IMR-90 (cell line): ENCODE results near the gene CDC42BPG. TPM values are rescaled to one million over a fixed set of nuclear protein-coding genes. Genes with fewer than 3 reads are reported as not detected.
A peak's percentile ranks its signal among the peaks of the same experiment; 100 is the strongest.

Experiments
- ATAC-seq: fragments of 200-7000 bp; cut with Tn5 transposase; 2 replicates; pipeline ENCODE4 v1.9.1; 2020; ENCODE audit warnings: low read depth, mild to moderate bottlenecking, moderate library complexity
- BruUV-seq: library from RNA; stranded (reverse); fragments of 400-500 nt; replicated peaks from 2 replicates; lab custom pipeline; 2021; lab: Mats Ljungman, UMichigan
- CTCF ChIA-PET: fragments of 300-600 bp; formaldehyde crosslinking; extraction: SDS; loops from one replicate; lab custom pipeline; 2021; ENCODE audit warnings: antibody characterized with exemption; lab: Yijun Ruan, JAX
- POLR2A ChIA-PET: fragments of 300-600 bp; sonication (Branson Sonifier 250); formaldehyde crosslinking; loops from one replicate; lab custom pipeline; 2022; ENCODE audit warnings: antibody characterized with exemption; ENCODE audit not compliant: unreplicated experiment; lab: Charles Lee
- DNase-seq: peaks from one replicate; pipeline ENCODE4 v3.0.0; 2013
- H2AFZ ChIP-seq: replicated peaks from 2 replicates; pipeline ENCODE3; 2013; ENCODE audit warnings: low read length, mild to moderate bottlenecking; ENCODE audit not compliant: poor library complexity
- H2AK5ac ChIP-seq: 2 replicates; pipeline ENCODE4 v1.6.1; 2013; ENCODE audit warnings: low read depth, low read length, inconsistent platforms
- H2AK9ac ChIP-seq: replicated peaks from 2 replicates; pipeline ENCODE3; 2013; ENCODE audit warnings: mild to moderate bottlenecking, low read depth, low read length, moderate library complexity; ENCODE audit not compliant: poor library complexity
- H2BK120ac ChIP-seq: 2 replicates; pipeline ENCODE4 v1.6.1; 2013; ENCODE audit warnings: low read depth, low read length, inconsistent platforms
- H2BK15ac ChIP-seq: 3 replicates; pipeline ENCODE4 v1.6.1; 2013; ENCODE audit warnings: low read depth, low read length, inconsistent platforms
- H2BK20ac ChIP-seq: 2 replicates; pipeline ENCODE4 v1.6.1; 2013; ENCODE audit warnings: low read depth, mild to moderate bottlenecking, inconsistent platforms, low read length, moderate library complexity
- H2BK5ac ChIP-seq: 2 replicates; pipeline ENCODE4 v1.6.1; 2013; ENCODE audit warnings: mild to moderate bottlenecking, low read depth, low read length, inconsistent platforms; ENCODE audit not compliant: poor library complexity, severe bottlenecking
- H3K14ac ChIP-seq: replicated peaks from 2 replicates; pipeline ENCODE4 v1.6.1; 2013; ENCODE audit warnings: low read depth, low read length, inconsistent platforms
- H3K18ac ChIP-seq: 2 replicates; pipeline ENCODE4 v1.6.1; 2013; ENCODE audit warnings: low read depth, low read length, control low read depth
- H3K23ac ChIP-seq: 2 replicates; pipeline ENCODE4 v1.6.1; 2013; ENCODE audit warnings: low read depth, low read length, inconsistent platforms
- H3K27ac ChIP-seq: 2 replicates; pipeline ENCODE4 v1.5.1; 2013; ENCODE audit warnings: mild to moderate bottlenecking, control low read depth, low read length; ENCODE audit not compliant: insufficient read depth
- H3K27me3 ChIP-seq: 2 replicates; pipeline ENCODE4 v1.6.1; 2013; ENCODE audit warnings: low read length; ENCODE audit not compliant: control insufficient read depth, insufficient read depth
- H3K36me3 ChIP-seq: 2 replicates; pipeline ENCODE4 v1.6.1; 2013; ENCODE audit warnings: low read length, mixed read lengths; ENCODE audit not compliant: control insufficient read depth, insufficient read depth
- H3K4ac ChIP-seq: 2 replicates; pipeline ENCODE4 v1.6.1; 2013; ENCODE audit warnings: low read depth, low read length, inconsistent platforms
- H3K4me1 ChIP-seq: 2 replicates; pipeline ENCODE4 v1.6.1; 2013; ENCODE audit warnings: low read length, mixed read lengths; ENCODE audit not compliant: control insufficient read depth, insufficient read depth
- H3K4me2 ChIP-seq: 2 replicates; pipeline ENCODE4 v1.6.1; 2013; ENCODE audit warnings: low read depth, mild to moderate bottlenecking, control low read depth, low read length, moderate library complexity
- H3K4me3 ChIP-seq: 2 replicates; pipeline ENCODE4 v1.5.1; 2013; ENCODE audit warnings: low read depth, mild to moderate bottlenecking, control low read depth, low read length, moderate library complexity; ENCODE audit not compliant: insufficient read depth
- H3K56ac ChIP-seq: 2 replicates; pipeline ENCODE4 v1.6.1; 2013; ENCODE audit warnings: low read length, inconsistent platforms; ENCODE audit not compliant: insufficient read depth; ENCODE audit errors: extremely low read depth
- H3K79me1 ChIP-seq, 2 experiments: 2 replicates each; pipeline ENCODE4 v1.6.1; 2013; ENCODE audit warnings: low read length in 2 of 2, inconsistent platforms in 1 of 2, low read depth in 1 of 2
- H3K9ac ChIP-seq: 2 replicates; pipeline ENCODE4 v1.6.1; 2013; ENCODE audit warnings: low read depth, low read length, control low read depth
- H3K9me1 ChIP-seq: 2 replicates; pipeline ENCODE4 v1.6.1; 2013; ENCODE audit warnings: low read length, inconsistent platforms; ENCODE audit not compliant: insufficient read depth
- H3K9me3 ChIP-seq: 2 replicates; pipeline ENCODE4 v1.6.1; 2013; ENCODE audit warnings: low read length; ENCODE audit not compliant: control insufficient read depth, insufficient read depth
- H4K20me1 ChIP-seq: 2 replicates; pipeline ENCODE4 v1.6.1; 2013; ENCODE audit warnings: low read length, inconsistent platforms; ENCODE audit not compliant: insufficient read depth
- H4K5ac ChIP-seq: 2 replicates; pipeline ENCODE4 v1.6.1; 2013; ENCODE audit warnings: mild to moderate bottlenecking, low read depth, low read length, control low read depth
- H4K8ac ChIP-seq, 2 experiments: 2 replicates each; pipeline ENCODE4 v1.6.1; 2013; ENCODE audit warnings: low read depth in 2 of 2, low read length in 2 of 2, control low read depth in 1 of 2, inconsistent platforms in 1 of 2
- H4K91ac ChIP-seq: 2 replicates; pipeline ENCODE4 v1.6.1; 2013; ENCODE audit warnings: low read depth, low read length, inconsistent platforms; ENCODE audit not compliant: insufficient read depth
- BHLHE40 ChIP-seq: fragments of 150-350 bp; IDR thresholded peaks from 2 replicates; pipeline ENCODE4 v1.6.1; 2016; ENCODE audit warnings: mild to moderate bottlenecking, low read depth, low read length
- CEBPB ChIP-seq: IDR thresholded peaks from 2 replicates; pipeline ENCODE4 v1.6.1; 2012; ENCODE audit warnings: low read depth, low read length, improper control_type of control experiment
- CTCF ChIP-seq: conservative IDR thresholded peaks from 2 replicates; pipeline ENCODE4 v1.5.1; 2012; ENCODE audit warnings: mild to moderate bottlenecking, low read depth, low read length, improper control_type of control experiment
- ELK1 ChIP-seq: fragments of 150-350 bp; IDR thresholded peaks from 2 replicates; pipeline ENCODE4 v1.6.1; 2016; ENCODE audit warnings: low read depth, mild to moderate bottlenecking, low read length, moderate library complexity, borderline replicate concordance
- FOS ChIP-seq: fragments of 150-350 bp; IDR thresholded peaks from 2 replicates; pipeline ENCODE4 v1.6.1; 2016; ENCODE audit warnings: low read depth, low read length
- MAFK ChIP-seq: IDR thresholded peaks from 2 replicates; pipeline ENCODE4 v1.6.1; 2012; ENCODE audit warnings: low read depth, low read length, improper control_type of control experiment
- MAZ ChIP-seq: IDR thresholded peaks from 2 replicates; pipeline ENCODE4 v1.6.1; 2012; ENCODE audit warnings: low read depth, mild to moderate bottlenecking, low read length, improper control_type of control experiment, moderate library complexity, borderline replicate concordance
- MXI1 ChIP-seq: IDR thresholded peaks from 2 replicates; pipeline ENCODE4 v1.6.1; 2012; ENCODE audit warnings: low read depth, mild to moderate bottlenecking, low read length, moderate library complexity, borderline replicate concordance
- POLR2A ChIP-seq: IDR thresholded peaks from 2 replicates; pipeline ENCODE4 v1.6.1; 2012; ENCODE audit warnings: mild to moderate bottlenecking, low read depth, low read length
- RCOR1 ChIP-seq: IDR thresholded peaks from 2 replicates; pipeline ENCODE4 v1.6.1; 2012; ENCODE audit warnings: mild to moderate bottlenecking, low read length, improper control_type of control experiment; ENCODE audit not compliant: insufficient replicate concordance
- RFX5 ChIP-seq: IDR thresholded peaks from 2 replicates; pipeline ENCODE4 v1.8.0; 2012; ENCODE audit warnings: low read depth, mild to moderate bottlenecking, low read length, moderate library complexity
- SMC3 ChIP-seq: fragments of 150-350 bp; IDR thresholded peaks from 2 replicates; pipeline ENCODE4 v1.6.1; 2016; ENCODE audit warnings: low read depth, mild to moderate bottlenecking, antibody characterized with exemption, low read length, moderate library complexity
- USF2 ChIP-seq: fragments of 150-350 bp; IDR thresholded peaks from 2 replicates; pipeline ENCODE4 v1.6.1; 2017; ENCODE audit warnings: mild to moderate bottlenecking, antibody characterized with exemption, low read length, low read depth
- WGBS, 2 experiments: methylation state at CpG; one replicate each; pipeline versions ENCODE4 v1.1.5 to v1.1.7; 2013; ENCODE audit warnings: missing lambda C conversion rate in 2 of 2; ENCODE audit not compliant: insufficient read length in 1 of 2; ENCODE audit errors: extremely low coverage in 2 of 2; 5-methylcytosine and 5-hydroxymethylcytosine counted together
- dilution Hi-C: fragments of 300-500 bp; cut with HindIII; formaldehyde crosslinking; loops from one replicate; pipeline ENCODE4 v1.14.3; 2018; ENCODE audit warnings: low sequenced_read_pairs; ENCODE audit not compliant: unreplicated experiment
- in situ Hi-C: fragments of 300-500 bp; cut with MboI; formaldehyde crosslinking; loops from 3 replicates; pipeline ENCODE4 v1.14.3; 2019; ENCODE audit warnings: low sequenced_read_pairs, inconsistent platforms, mixed read lengths
- intact Hi-C: fragments of 100-400 bp; cut with micrococcal nuclease; formaldehyde crosslinking; loops from 2 replicates; pipeline ENCODE4 v1.10.0; 2022
- polyA plus RNA-seq, 3 experiments: library from polyadenylated mRNA; depleted of rRNA; stranded (reverse); fragments of >200 nt; gene quantifications; 2 replicates each; pipeline ENCODE4 v1.2.3, GENCODE V29; 2012; ENCODE audit warnings: low replicate concordance in 1 of 3
- total RNA-seq: library from RNA; depleted of rRNA; stranded (reverse); fragments of >200 nt; gene quantifications from 2 replicates; pipeline ENCODE4 v1.2.3, GENCODE V29; 2012

Gene CDC42BPG
- total and polyA plus RNA-seq, 2 of the 4 experiments (the other 2 are of a cell fraction): under 0.01 to 0.12 TPM

- H3K23ac ChIP-seq: 0 out of 2 replicates have a peak overlapping the region, but pooled peaks have one; percentile 12
- peak overlapping the region; percentile 92 for H2AK9ac ChIP-seq
- no peak overlapping the region for H3K18ac ChIP-seq
- H3K14ac ChIP-seq: no peak overlapping the region; the same call in 1 of the 2 replicates
- no peak overlapping the region; the same call in 1 of the 2 replicates for H3K27ac ChIP-seq
- H2BK120ac ChIP-seq: no peak overlapping the region
- no peak overlapping the region for H2BK5ac ChIP-seq
- peak overlapping the region; percentile 37; the same call in 1 of the 2 replicates for H4K91ac ChIP-seq
- no peak overlapping the region for H3K56ac ChIP-seq
- peak overlapping the region; percentile 56; the same call in 1 of the 2 replicates for H3K4ac ChIP-seq
- no peak; the same call in 1 of the 2 replicates for ATAC-seq
- intact Hi-C loops (loop anchor here (2.0 kb wide), 1 partner anchor 24 kb away; the partner anchor contains the start of gene SF1), dilution Hi-C loops (no loop called here), in situ Hi-C loops (no loop called here)
- H3K9me1 ChIP-seq: peaks cover 10% of the 10 kb centered on the region
- no peaks in the 10 kb centered on the region for H3K9me3 ChIP-seq
- DNase-seq: no peak
- peak overlapping the region; percentile 40 for H4K5ac ChIP-seq
- ChIA-PET CTCF (no interaction called here), POLR2A (interaction anchor here (0.5 to 0.6 kb wide), 4 partner anchors 8 to 210 kb away, joined by 3 to 14 read pairs (median 6); no protein-coding TSS in a partner anchor)
- peak overlapping the region; percentile 96 for H2AFZ ChIP-seq
- peak overlapping the region; percentile 67 for H3K9ac ChIP-seq
- peaks cover 10% of the 10 kb centered on the region for H3K4me1 ChIP-seq
- peak overlapping the region; percentile 58; the same call in 1 of the 2 replicates for H2AK5ac ChIP-seq
- peak overlapping the region; percentile 84 for H3K4me3 ChIP-seq
- peaks cover 4 to 22% of the 10 kb centered on the region in 2 experiments; a peak in 3 of 4 replicates for H3K79me1 ChIP-seq
- H4K8ac ChIP-seq: peak overlapping the region; percentile 52 to 63; a peak in 3 of 4 replicates
- H3K27me3 ChIP-seq: no peaks in the 10 kb centered on the region
- no TSS peak for BruUV-seq
- no peaks in the 10 kb centered on the region for H4K20me1 ChIP-seq
- peak overlapping the region; percentile 96 for H3K4me2 ChIP-seq
- no peak overlapping the region for H2BK20ac ChIP-seq
- H3K36me3 ChIP-seq: peaks cover 34% of the 10 kb centered on the region
- H2BK15ac ChIP-seq: no peak overlapping the region
- 55% methylated on average over 9 of the region's 54 CpGs; no CpG with 5 or more reads in 1 of the 2 experiments for WGBS, 2 experiments
- no peak for TF ChIP-seq MAFK
- no peak for TF ChIP-seq RFX5
- TF ChIP-seq SMC3: no peak
- TF ChIP-seq MXI1: no peak
- TF ChIP-seq BHLHE40: no peak
- TF ChIP-seq POLR2A: no peak
- TF ChIP-seq RCOR1: no peak
- TF ChIP-seq ELK1: no peak
- TF ChIP-seq CTCF: no peak
- TF ChIP-seq MAZ: no peak
- no peak for TF ChIP-seq CEBPB
- no peak for TF ChIP-seq USF2
- no peak for TF ChIP-seq FOS
Observed at GRCh38 chr11:64802370-64803157, 41.9 kb downstream of the CDC42BPG start.
